OCI-LY1 (cell line): ENCODE results near the gene OPTC.
"Not testable (repeated sequence)": the region's sequence is repeated elsewhere in the genome, so short reads cannot be mapped to it uniquely, and the experiment has no call there.

ENCODE experiments used
- H2AFZ ChIP-seq: fragments of 200-600 bp; sonication (generic), shearing (Covaris generic); 2 replicates; pipeline ENCODE4 v1.6.0; 2014; ENCODE audit warnings: antibody characterized with exemption, mild to moderate bottlenecking, low read length
- H3F3A ChIP-seq: fragments of 200-600 bp; sonication (generic), shearing (Covaris generic); 2 replicates; pipeline ENCODE4 v1.6.0; 2014; ENCODE audit warnings: mild to moderate bottlenecking, antibody characterized with exemption, low read length, moderate library complexity; ENCODE audit not compliant: insufficient read depth
- H3K27ac ChIP-seq: fragments of 200-600 bp; sonication (generic); 2 replicates; pipeline ENCODE4 v1.5.1; 2014; ENCODE audit warnings: low read length, mixed run types, mild to moderate bottlenecking, low read depth; ENCODE audit not compliant: poor library complexity, severe bottlenecking
- H3K27me3 ChIP-seq: fragments of 200-600 bp; sonication (generic); 2 replicates; pipeline ENCODE4 v1.6.0; 2014; ENCODE audit warnings: antibody characterized with exemption, mild to moderate bottlenecking, low read length, moderate library complexity; ENCODE audit not compliant: insufficient read depth
- H3K36me3 ChIP-seq: fragments of 200-600 bp; sonication (generic); 2 replicates; pipeline ENCODE4 v1.6.1; 2014; ENCODE audit warnings: mild to moderate bottlenecking, antibody characterized with exemption, low read length, moderate library complexity, mixed read lengths; ENCODE audit not compliant: insufficient read depth
- H3K4me1 ChIP-seq: fragments of 200-600 bp; sonication (generic); 2 replicates; pipeline ENCODE4 v1.5.1; 2014; ENCODE audit warnings: mild to moderate bottlenecking, low read length, moderate library complexity; ENCODE audit not compliant: insufficient read depth, severe bottlenecking
- H3K4me2 ChIP-seq: fragments of 200-600 bp; sonication (generic), shearing (Covaris generic); 2 replicates; pipeline ENCODE4 v1.6.1; 2014; ENCODE audit warnings: low read length
- H3K4me3 ChIP-seq: fragments of 200-600 bp; sonication (generic); 2 replicates; pipeline ENCODE4 v1.5.1; 2014; ENCODE audit warnings: low read length, low read depth, mild to moderate bottlenecking, mixed read lengths; ENCODE audit not compliant: poor library complexity, severe bottlenecking
- H3K79me2 ChIP-seq: fragments of 200-600 bp; shearing (Covaris generic); 2 replicates; pipeline ENCODE4 v1.6.1; 2016; ENCODE audit warnings: mixed run types, low read length, mixed read lengths; ENCODE audit not compliant: insufficient read depth
- H3K9ac ChIP-seq: fragments of 200-600 bp; sonication (generic), shearing (Covaris generic); 2 replicates; pipeline ENCODE4 v1.6.1; 2014; ENCODE audit warnings: mild to moderate bottlenecking, low read length, mixed read lengths
- H3K9me2 ChIP-seq: fragments of 200-600 bp; sonication (generic), shearing (Covaris generic); 2 replicates; pipeline ENCODE4 v1.6.1; 2014; ENCODE audit warnings: low read depth, mild to moderate bottlenecking, low read length, mixed read lengths
- H3K9me3 ChIP-seq: fragments of 200-600 bp; shearing (Covaris generic); 2 replicates; pipeline ENCODE4 v1.6.1; 2014; ENCODE audit warnings: low read length, mixed read lengths
- H4K20me1 ChIP-seq: fragments of 200-600 bp; sonication (generic), shearing (Covaris generic); 2 replicates; pipeline ENCODE4 v1.6.0; 2016; ENCODE audit warnings: mild to moderate bottlenecking, low read length; ENCODE audit not compliant: insufficient read depth
- EZH2 ChIP-seq: fragments of 200-600 bp; sonication (generic), shearing (Covaris generic); IDR thresholded peaks from 2 replicates; pipeline ENCODE4 v1.8.0; 2017; ENCODE audit warnings: borderline replicate concordance, mixed run types, mild to moderate bottlenecking, antibody characterized with exemption, low read length, moderate library complexity, mixed read lengths
- TF ChIP-seq, protein P1 (sequence below): fragments of 200-600 bp; sonication (generic), shearing (Covaris generic); IDR thresholded peaks from 2 replicates; pipeline ENCODE4 v1.5.1; 2017; ENCODE audit warnings: mild to moderate bottlenecking, antibody characterized with exemption, low read length, moderate library complexity, mixed read lengths

The OPTC gene

DNA sequence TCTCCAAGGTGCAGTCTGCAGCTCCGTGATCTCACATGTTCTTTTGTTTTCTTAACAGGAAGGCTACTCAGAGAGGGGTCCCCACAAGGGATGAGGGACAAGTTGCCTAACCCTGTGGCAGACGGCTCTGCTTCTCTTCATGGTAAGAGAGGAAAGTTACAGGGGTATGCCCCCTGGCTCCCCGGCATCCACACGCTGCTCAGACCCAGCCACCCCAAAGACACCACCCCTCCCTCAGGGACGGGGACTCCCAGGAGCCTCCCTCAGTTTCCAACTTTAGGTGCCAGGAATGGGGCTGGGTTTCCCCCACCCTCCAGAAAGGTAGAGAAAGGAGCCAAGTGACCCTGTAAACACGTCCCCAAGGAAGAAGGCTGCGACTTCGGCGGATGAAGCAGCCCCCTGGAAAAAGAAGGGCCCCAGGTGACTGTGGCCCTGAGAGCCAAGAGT is 19.7 kb downstream of the OPTC start:
- no peaks in the 10 kb centered on the region for H3F3A ChIP-seq
- H2AFZ ChIP-seq = no peak overlapping the region
- no peak overlapping the region for H3K4me3 ChIP-seq
- H3K9me2 ChIP-seq = no peaks in the 10 kb centered on the region
- H3K27ac ChIP-seq = no peak overlapping the region
- H3K27me3 ChIP-seq = no peaks in the 10 kb centered on the region
- H3K9ac ChIP-seq = no peak overlapping the region
- no peaks in the 10 kb centered on the region for H3K4me1 ChIP-seq
- H3K9me3 ChIP-seq = no peaks in the 10 kb centered on the region
- H3K79me2 ChIP-seq = no peaks in the 10 kb centered on the region
- H4K20me1 ChIP-seq = no peaks in the 10 kb centered on the region
- no peak for TF ChIP-seq EZH2
- H3K4me2 ChIP-seq = no peak overlapping the region
- H3K36me3 ChIP-seq = no peaks in the 10 kb centered on the region

GRCh38 chr1:203516184-203516583 is 22.2 kb downstream of the OPTC start:
- H3K27ac ChIP-seq = no peak overlapping the region
- no peak overlapping the region for H3K9ac ChIP-seq
- H3K36me3 ChIP-seq = no peaks in the 10 kb centered on the region
- no peaks in the 10 kb centered on the region for H3K9me3 ChIP-seq
- H3K79me2 ChIP-seq = no peaks in the 10 kb centered on the region
- no peaks in the 10 kb centered on the region for H3K9me2 ChIP-seq
- H3K4me3 ChIP-seq = no peak overlapping the region
- H2AFZ ChIP-seq = no peak overlapping the region
- H3K4me2 ChIP-seq = no peak overlapping the region
- H3F3A ChIP-seq = no peaks in the 10 kb centered on the region
- no peaks in the 10 kb centered on the region for H3K4me1 ChIP-seq
- H4K20me1 ChIP-seq = no peaks in the 10 kb centered on the region
- TF ChIP-seq, protein P1, sequence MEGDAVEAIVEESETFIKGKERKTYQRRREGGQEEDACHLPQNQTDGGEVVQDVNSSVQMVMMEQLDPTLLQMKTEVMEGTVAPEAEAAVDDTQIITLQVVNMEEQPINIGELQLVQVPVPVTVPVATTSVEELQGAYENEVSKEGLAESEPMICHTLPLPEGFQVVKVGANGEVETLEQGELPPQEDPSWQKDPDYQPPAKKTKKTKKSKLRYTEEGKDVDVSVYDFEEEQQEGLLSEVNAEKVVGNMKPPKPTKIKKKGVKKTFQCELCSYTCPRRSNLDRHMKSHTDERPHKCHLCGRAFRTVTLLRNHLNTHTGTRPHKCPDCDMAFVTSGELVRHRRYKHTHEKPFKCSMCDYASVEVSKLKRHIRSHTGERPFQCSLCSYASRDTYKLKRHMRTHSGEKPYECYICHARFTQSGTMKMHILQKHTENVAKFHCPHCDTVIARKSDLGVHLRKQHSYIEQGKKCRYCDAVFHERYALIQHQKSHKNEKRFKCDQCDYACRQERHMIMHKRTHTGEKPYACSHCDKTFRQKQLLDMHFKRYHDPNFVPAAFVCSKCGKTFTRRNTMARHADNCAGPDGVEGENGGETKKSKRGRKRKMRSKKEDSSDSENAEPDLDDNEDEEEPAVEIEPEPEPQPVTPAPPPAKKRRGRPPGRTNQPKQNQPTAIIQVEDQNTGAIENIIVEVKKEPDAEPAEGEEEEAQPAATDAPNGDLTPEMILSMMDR = no peak
- no peak for TF ChIP-seq EZH2
- H3K27me3 ChIP-seq = no peaks in the 10 kb centered on the region; the same call in 1 of the 2 replicates

DNA sequence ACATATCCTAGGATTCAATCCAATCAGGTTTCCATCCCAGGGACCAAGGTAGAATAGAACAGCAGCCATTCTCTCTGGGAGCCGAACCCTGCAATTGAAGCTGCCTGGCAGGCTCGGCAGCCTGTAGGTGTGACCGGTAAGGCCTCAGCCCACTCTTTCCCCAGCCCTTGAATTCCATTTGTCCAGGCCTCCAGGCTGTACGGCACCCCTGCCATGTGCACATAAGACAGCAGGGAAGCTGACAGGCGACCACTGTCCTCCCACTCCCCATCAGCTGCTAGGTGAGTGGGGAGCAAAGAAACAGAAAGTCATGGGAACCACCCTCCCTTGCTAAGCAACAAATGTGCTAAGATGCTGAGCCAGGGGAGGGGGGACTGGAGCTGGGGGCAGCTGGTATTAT is 23.0 kb downstream of the OPTC start:
- no peak overlapping the region for H3K4me3 ChIP-seq
- H3K4me1 ChIP-seq = no peaks in the 10 kb centered on the region
- H3K9me3 ChIP-seq = no peaks in the 10 kb centered on the region
- TF ChIP-seq, protein P1 = no peak
- TF ChIP-seq EZH2 = no peak
- no peak overlapping the region for H3K27ac ChIP-seq
- H3K9me2 ChIP-seq = no peaks in the 10 kb centered on the region
- H3F3A ChIP-seq = no peaks in the 10 kb centered on the region
- H2AFZ ChIP-seq = no peak overlapping the region
- H3K27me3 ChIP-seq = no peaks in the 10 kb centered on the region; the same call in 1 of the 2 replicates
- no peaks in the 10 kb centered on the region for H3K36me3 ChIP-seq
- no peak overlapping the region for H3K4me2 ChIP-seq
- no peak overlapping the region for H3K9ac ChIP-seq
- H3K79me2 ChIP-seq = no peaks in the 10 kb centered on the region
- no peaks in the 10 kb centered on the region for H4K20me1 ChIP-seq

- Histone ChIP-seq H3K36me3 (no peaks in the 10 kb centered on the region), H3K27ac (no peak overlapping the region), H3K9ac (no peak overlapping the region)
These were observed 23.6 kb downstream of the OPTC start for GRCh38 chr1:203517426-203518110.

DNA sequence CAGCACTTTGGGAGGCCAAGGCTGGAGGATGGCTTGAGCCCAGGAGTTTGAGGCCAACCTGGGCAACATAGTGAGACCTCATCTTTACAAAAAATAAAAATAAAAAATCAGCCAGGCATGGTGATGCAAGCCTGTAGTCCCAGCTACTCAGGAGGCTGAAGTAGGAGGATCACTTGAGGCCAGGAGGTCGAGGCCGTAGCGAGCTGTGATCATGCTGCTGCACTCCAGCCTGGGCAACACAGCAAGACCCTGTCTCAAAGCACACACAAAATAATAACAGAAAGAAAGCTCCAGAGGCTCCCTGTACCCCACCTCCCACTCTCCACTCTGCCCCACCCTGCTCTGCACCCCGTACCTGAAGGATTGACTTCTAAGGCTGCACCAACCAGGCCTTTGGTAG is 24.2 kb downstream of the OPTC start:
- not testable (repeated sequence) for H3K9me3 ChIP-seq, H3K27me3 ChIP-seq, H3K4me3 ChIP-seq, H3K4me2 ChIP-seq, H3K79me2 ChIP-seq, H2AFZ ChIP-seq, H3F3A ChIP-seq, H3K9me2 ChIP-seq, H3K4me1 ChIP-seq, H3K27ac ChIP-seq, H3K9ac ChIP-seq, H4K20me1 ChIP-seq, H3K36me3 ChIP-seq

More at GRCh38 chr1:203517426-203518110, 23.6 kb downstream of the OPTC start:
- no peaks in the 10 kb centered on the region; the same call in 1 of the 2 replicates for H3K27me3 ChIP-seq
- no peaks in the 10 kb centered on the region for H3K9me2 ChIP-seq
- no peaks in the 10 kb centered on the region for H4K20me1 ChIP-seq
- H3K79me2 ChIP-seq = no peaks in the 10 kb centered on the region
- H3K9me3 ChIP-seq = no peaks in the 10 kb centered on the region
- no peak overlapping the region for H3K4me3 ChIP-seq
- no peak for TF ChIP-seq EZH2
- TF ChIP-seq, protein P1 = no peak
- H3K4me1 ChIP-seq = no peaks in the 10 kb centered on the region
- H3F3A ChIP-seq = no peaks in the 10 kb centered on the region
- no peak overlapping the region for H2AFZ ChIP-seq
- H3K4me2 ChIP-seq = no peak overlapping the region
